ENCODE data around the gene HIBCH.
"Not testable (repeated sequence)": the region's sequence is repeated elsewhere in the genome, so short reads cannot be mapped to it uniquely, and the experiment has no call there.

The HIBCH gene

GRCh38 chr2:190342611-190343010, 23.0 kb upstream of the HIBCH start:
- DNase-seq: no peak

- no peak for DNase-seq
Observed at GRCh38 chr2:190340369-190340768, 20.7 kb upstream of the HIBCH start.

GRCh38 chr2:190339394-190339793, 19.8 kb upstream of the HIBCH start:
- DNase-seq: no peak

GRCh38 chr2:190338453-190338852, 18.8 kb upstream of the HIBCH start:
- no peak for DNase-seq

- no peak for DNase-seq
Observed at GRCh38 chr2:190336420-190336819, 16.8 kb upstream of the HIBCH start.

GRCh38 chr2:190335584-190335983, 16.0 kb upstream of the HIBCH start:
- not testable (repeated sequence) for DNase-seq

- no peak for DNase-seq
Observed at GRCh38 chr2:190335225-190335559, 15.6 kb upstream of the HIBCH start.

- DNase-seq: no peak
Observed at GRCh38 chr2:190334479-190335224, 15.0 kb upstream of the HIBCH start.

GRCh38 chr2:190333928-190334327, 14.3 kb upstream of the HIBCH start:
- DNase-seq: no peak

GRCh38 chr2:190333395-190333794, 13.8 kb upstream of the HIBCH start:
- no peak for DNase-seq

GRCh38 chr2:190328573-190329147, 9.0 kb upstream of the HIBCH start:
- no peak for DNase-seq

GRCh38 chr2:190327867-190328572, 8.4 kb upstream of the HIBCH start:
- no peak for DNase-seq

- DNase-seq: no peak
Observed at GRCh38 chr2:190325588-190325987, 6.0 kb upstream of the HIBCH start.

- DNase-seq: no peak
Observed at GRCh38 chr2:190323406-190323805, 3.8 kb upstream of the HIBCH start.

- no peak for DNase-seq
Observed at GRCh38 chr2:190320696-190321095, 1.1 kb upstream of the HIBCH start.

GRCh38 chr2:190318931-190319554, 583 bp downstream of the HIBCH start:
- DNase-seq: no peak

GRCh38 chr2:190318514-190318913, 1.1 kb downstream of the HIBCH start:
- no peak for DNase-seq

GRCh38 chr2:190315273-190315672, 4.4 kb downstream of the HIBCH start:
- no peak for DNase-seq

GRCh38 chr2:190313880-190314279, 5.7 kb downstream of the HIBCH start:
- DNase-seq: no peak

- DNase-seq: not testable (repeated sequence)
Observed at GRCh38 chr2:190312635-190313025, 7.0 kb downstream of the HIBCH start.

- DNase-seq: no peak
Observed at GRCh38 chr2:190311893-190312634, 7.6 kb downstream of the HIBCH start.

GRCh38 chr2:190308031-190308430, 11.6 kb downstream of the HIBCH start:
- no peak for DNase-seq

- DNase-seq: no peak
Observed at GRCh38 chr2:190304404-190304803, 15.2 kb downstream of the HIBCH start.
